Measurements from ENCODE around the gene GNL2. TPM values are rescaled to one million over a fixed set of nuclear protein-coding genes. Genes with fewer than 3 reads are reported as not detected.

The GNL2 gene
- total and polyA plus RNA-seq, 9 of the 15 experiments (the other 6 are each of a cell fraction or from before 2014, with no cell fraction given): 156 to 371 (median 263) TPM

GRCh38 chr1:37553927-37554808 lies 41.6 kb downstream of the GNL2 start, which contains the start of gene SNIP1 (continued):
- TF ChIP-seq ZZZ3 (IDR thresholded peaks at IDR 0.05) (no peak; the same call in 1 of the 2 replicates), FOXK2 (conservative IDR thresholded peaks at IDR 0.05 in 1 of 2, IDR thresholded peaks at IDR 0.05 in 1 of 2; ENCODE audit: low read depth in 2 of 2) (peak; percentile 55 to 86; a peak in 3 of 4 replicates), ASH1L (IDR thresholded peaks at IDR 0.05; ENCODE audit: borderline replicate concordance, low read depth, partially characterized antibody) (peak; percentile 23), OTX1 (CRISPR knock-in tag; IDR thresholded peaks at IDR 0.05) (no peak), TCFL5 (CRISPR knock-in tag; conservative IDR thresholded peaks at IDR 0.05) (no peak), CTBP1 (IDR thresholded peaks at IDR 0.05; ENCODE audit: borderline replicate concordance) (no peak), FOXA3 (CRISPR knock-in tag; conservative IDR thresholded peaks at IDR 0.05 in 1 of 2, IDR thresholded peaks at IDR 0.05 in 1 of 2) (no peak), RBM34 (IDR thresholded peaks at IDR 0.05; ENCODE audit: borderline replicate concordance, insufficient read depth, low read length) (no peak), NELFE (IDR thresholded peaks at IDR 0.05; ENCODE audit: insufficient read depth, insufficient read length) (no peak), MXI1 (IDR thresholded peaks at IDR 0.05; ENCODE audit: low read depth, low read length) (no peak), ZNF280B (CRISPR knock-in tag; IDR thresholded peaks at IDR 0.05) (no peak), MAZ (CRISPR knock-in tag; conservative IDR thresholded peaks at IDR 0.05 in 1 of 2, IDR thresholded peaks at IDR 0.05 in 1 of 2) (peak; percentile 59 to 71; a peak in 3 of 4 replicates), ZNF384 (IDR thresholded peaks at IDR 0.05; ENCODE audit: low read depth, low read length) (no peak), SPI1 (IDR thresholded peaks at IDR 0.05; ENCODE audit: borderline replicate concordance, low read depth, low read length) (peak; percentile 80), ZC3H8 (IDR thresholded peaks at IDR 0.05) (peak; percentile 64; the same call in 1 of the 2 replicates), CBFB (CRISPR knock-in tag; IDR thresholded peaks at IDR 0.05) (no peak), GTF2F1 (IDR thresholded peaks at IDR 0.05; ENCODE audit: low read depth, low read length) (no peak)
- TF ChIP-seq, protein P1, sequence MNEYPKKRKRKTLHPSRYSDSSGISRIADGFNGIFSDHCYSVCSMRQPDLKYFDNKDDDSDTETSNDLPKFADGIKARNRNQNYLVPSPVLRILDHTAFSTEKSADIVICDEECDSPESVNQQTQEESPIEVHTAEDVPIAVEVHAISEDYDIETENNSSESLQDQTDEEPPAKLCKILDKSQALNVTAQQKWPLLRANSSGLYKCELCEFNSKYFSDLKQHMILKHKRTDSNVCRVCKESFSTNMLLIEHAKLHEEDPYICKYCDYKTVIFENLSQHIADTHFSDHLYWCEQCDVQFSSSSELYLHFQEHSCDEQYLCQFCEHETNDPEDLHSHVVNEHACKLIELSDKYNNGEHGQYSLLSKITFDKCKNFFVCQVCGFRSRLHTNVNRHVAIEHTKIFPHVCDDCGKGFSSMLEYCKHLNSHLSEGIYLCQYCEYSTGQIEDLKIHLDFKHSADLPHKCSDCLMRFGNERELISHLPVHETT (CRISPR knock-in tag; conservative IDR thresholded peaks at IDR 0.05 in 1 of 2, IDR thresholded peaks at IDR 0.05 in 1 of 2): peak in 1 of 2 experiments; percentile 80; a peak in 2 of 4 replicates
- TF ChIP-seq, protein P2, sequence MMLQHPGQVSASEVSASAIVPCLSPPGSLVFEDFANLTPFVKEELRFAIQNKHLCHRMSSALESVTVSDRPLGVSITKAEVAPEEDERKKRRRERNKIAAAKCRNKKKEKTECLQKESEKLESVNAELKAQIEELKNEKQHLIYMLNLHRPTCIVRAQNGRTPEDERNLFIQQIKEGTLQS (IDR thresholded peaks at IDR 0.05): peak; percentile 23; the same call in 1 of the 2 replicates
- TF ChIP-seq, protein P2 (CRISPR knock-in tag; conservative IDR thresholded peaks at IDR 0.05): peak; percentile 86; the same call in 1 of the 2 replicates
- TF ChIP-seq, protein P3, sequence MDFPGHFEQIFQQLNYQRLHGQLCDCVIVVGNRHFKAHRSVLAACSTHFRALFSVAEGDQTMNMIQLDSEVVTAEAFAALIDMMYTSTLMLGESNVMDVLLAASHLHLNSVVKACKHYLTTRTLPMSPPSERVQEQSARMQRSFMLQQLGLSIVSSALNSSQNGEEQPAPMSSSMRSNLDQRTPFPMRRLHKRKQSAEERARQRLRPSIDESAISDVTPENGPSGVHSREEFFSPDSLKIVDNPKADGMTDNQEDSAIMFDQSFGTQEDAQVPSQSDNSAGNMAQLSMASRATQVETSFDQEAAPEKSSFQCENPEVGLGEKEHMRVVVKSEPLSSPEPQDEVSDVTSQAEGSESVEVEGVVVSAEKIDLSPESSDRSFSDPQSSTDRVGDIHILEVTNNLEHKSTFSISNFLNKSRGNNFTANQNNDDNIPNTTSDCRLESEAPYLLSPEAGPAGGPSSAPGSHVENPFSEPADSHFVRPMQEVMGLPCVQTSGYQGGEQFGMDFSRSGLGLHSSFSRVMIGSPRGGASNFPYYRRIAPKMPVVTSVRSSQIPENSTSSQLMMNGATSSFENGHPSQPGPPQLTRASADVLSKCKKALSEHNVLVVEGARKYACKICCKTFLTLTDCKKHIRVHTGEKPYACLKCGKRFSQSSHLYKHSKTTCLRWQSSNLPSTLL (IDR thresholded peaks at IDR 0.05): 0 out of 2 replicates have a peak, but pooled peaks have one; percentile 59
